Progenitor cell of endocrine pancreas (in vitro differentiated cells): ENCODE data around the gene TLE1. TPM values are rescaled to one million over a fixed set of nuclear protein-coding genes. Genes with fewer than 3 reads are reported as not detected.

Source experiments
- DNase-seq: peaks from one replicate; pipeline ENCODE4 v3.0.0; 2021; ENCODE audit warnings: low spot score; ENCODE audit not compliant: unreplicated experiment
- H3K27ac Mint-ChIP-seq: 2 replicates; pipeline ENCODE4 v1.8.0; 2021; ENCODE audit warnings: mild to moderate bottlenecking, moderate library complexity, mixed read lengths
- H3K27me3 Mint-ChIP-seq: 2 replicates; pipeline ENCODE4 v1.8.0; 2021; ENCODE audit warnings: mixed read lengths
- H3K36me3 Mint-ChIP-seq: 2 replicates; pipeline ENCODE4 v1.8.0; 2022; ENCODE audit warnings: mixed read lengths; ENCODE audit not compliant: insufficient read depth
- H3K4me1 Mint-ChIP-seq: 2 replicates; pipeline ENCODE4 v1.8.0; 2021; ENCODE audit warnings: low read depth, mixed read lengths
- H3K4me3 Mint-ChIP-seq: 2 replicates; pipeline ENCODE4 v1.8.0; 2021; ENCODE audit warnings: low read depth, mild to moderate bottlenecking, moderate library complexity, mixed read lengths
- H3K9me3 Mint-ChIP-seq: 2 replicates; pipeline ENCODE4 v1.8.0; 2021; ENCODE audit warnings: low read depth, mixed read lengths
- total RNA-seq: library from RNA; stranded (reverse); gene quantifications from 2 replicates; pipeline ENCODE4 v1.2.1, GENCODE V29; 2021
- TF ChIP-seq, protein P1 (sequence below): fragments of 200-600 bp; sonication (generic); IDR thresholded peaks from one replicate; pipeline ENCODE4 v1.5.0; 2021; ENCODE audit warnings: antibody characterized with exemption, mild to moderate bottlenecking; ENCODE audit not compliant: unreplicated experiment

Gene TLE1
- total RNA-seq, 1 donor from 2014 or later = 68.7 TPM

DNA sequence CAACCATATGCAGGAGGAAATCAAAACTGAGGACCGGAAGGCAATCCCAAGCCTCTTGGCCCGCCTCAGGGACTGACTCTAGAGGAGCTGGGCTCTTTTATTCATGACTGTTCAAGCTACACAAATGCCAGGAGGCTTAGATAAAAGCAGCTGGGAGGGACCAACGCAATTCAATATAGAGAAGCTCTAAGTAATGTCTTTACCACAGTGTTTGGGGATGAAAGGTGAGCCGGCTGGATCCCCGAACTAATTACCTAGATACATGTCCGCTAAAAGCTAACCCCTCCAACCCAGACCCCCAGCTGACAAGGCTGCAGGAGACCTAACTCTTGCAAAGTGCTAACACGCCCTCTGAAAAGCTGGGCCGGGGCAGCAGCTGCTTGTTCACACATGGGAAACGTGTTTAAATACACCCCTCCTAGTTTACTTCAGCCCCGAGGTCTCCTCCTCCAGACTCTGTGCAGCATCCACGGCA, 67.5 kb downstream of the TLE1 start:
- no peak for DNase-seq
- no peak overlapping the region for H3K4me3 Mint-ChIP-seq
- peaks cover 17% of the 10 kb centered on the region for H3K36me3 Mint-ChIP-seq
- H3K27me3 Mint-ChIP-seq = no peaks in the 10 kb centered on the region
- peak overlapping the region; percentile 42 for H3K27ac Mint-ChIP-seq
- TF ChIP-seq, protein P1, sequence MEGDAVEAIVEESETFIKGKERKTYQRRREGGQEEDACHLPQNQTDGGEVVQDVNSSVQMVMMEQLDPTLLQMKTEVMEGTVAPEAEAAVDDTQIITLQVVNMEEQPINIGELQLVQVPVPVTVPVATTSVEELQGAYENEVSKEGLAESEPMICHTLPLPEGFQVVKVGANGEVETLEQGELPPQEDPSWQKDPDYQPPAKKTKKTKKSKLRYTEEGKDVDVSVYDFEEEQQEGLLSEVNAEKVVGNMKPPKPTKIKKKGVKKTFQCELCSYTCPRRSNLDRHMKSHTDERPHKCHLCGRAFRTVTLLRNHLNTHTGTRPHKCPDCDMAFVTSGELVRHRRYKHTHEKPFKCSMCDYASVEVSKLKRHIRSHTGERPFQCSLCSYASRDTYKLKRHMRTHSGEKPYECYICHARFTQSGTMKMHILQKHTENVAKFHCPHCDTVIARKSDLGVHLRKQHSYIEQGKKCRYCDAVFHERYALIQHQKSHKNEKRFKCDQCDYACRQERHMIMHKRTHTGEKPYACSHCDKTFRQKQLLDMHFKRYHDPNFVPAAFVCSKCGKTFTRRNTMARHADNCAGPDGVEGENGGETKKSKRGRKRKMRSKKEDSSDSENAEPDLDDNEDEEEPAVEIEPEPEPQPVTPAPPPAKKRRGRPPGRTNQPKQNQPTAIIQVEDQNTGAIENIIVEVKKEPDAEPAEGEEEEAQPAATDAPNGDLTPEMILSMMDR = no peak
- H3K9me3 Mint-ChIP-seq = no peaks in the 10 kb centered on the region
- peaks cover 32% of the 10 kb centered on the region for H3K4me1 Mint-ChIP-seq

GRCh38 chr9:81621118-81621517, 68.2 kb downstream of the TLE1 start:
- Mint-ChIP-seq H3K27ac (peak overlapping the region; percentile 71), H3K36me3 (peaks cover 19% of the 10 kb centered on the region), H3K9me3 (no peaks in the 10 kb centered on the region), H3K4me3 (no peak overlapping the region), H3K4me1 (peaks cover 29% of the 10 kb centered on the region), H3K27me3 (no peaks in the 10 kb centered on the region)
- TF ChIP-seq, protein P1 = no peak
- no peak for DNase-seq

DNA sequence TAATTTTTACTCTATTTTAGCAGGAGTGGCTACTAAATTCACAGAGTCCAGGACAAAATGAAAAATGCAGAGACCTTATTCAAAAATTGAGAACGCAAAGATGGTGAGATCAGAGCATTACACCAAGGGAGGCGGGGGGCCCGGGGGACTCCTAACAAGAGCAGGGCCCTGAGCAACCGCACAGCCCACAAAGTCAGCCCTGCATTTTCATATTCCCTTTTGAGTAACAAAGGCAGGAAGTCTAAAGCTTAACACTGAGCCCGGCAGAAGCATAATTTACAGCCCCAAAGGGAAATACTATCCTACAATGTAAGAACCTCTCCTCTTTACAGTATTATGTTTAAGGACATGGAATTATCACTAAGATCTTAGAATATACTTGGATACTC, 69.4 kb downstream of the TLE1 start:
- Mint-ChIP-seq H3K9me3 (no peaks in the 10 kb centered on the region), H3K4me1 (peaks cover 28% of the 10 kb centered on the region), H3K4me3 (no peak overlapping the region), H3K27ac (no peak overlapping the region), H3K36me3 (peaks cover 26% of the 10 kb centered on the region), H3K27me3 (no peaks in the 10 kb centered on the region)
- TF ChIP-seq, protein P1 = no peak
- no peak for DNase-seq

GRCh38 chr9:81619353-81620001, 69.9 kb downstream of the TLE1 start:
- DNase-seq = no peak
- Mint-ChIP-seq H3K9me3 (no peaks in the 10 kb centered on the region), H3K27ac (no peak overlapping the region), H3K27me3 (no peaks in the 10 kb centered on the region), H3K4me1 (peaks cover 28% of the 10 kb centered on the region), H3K4me3 (no peak overlapping the region), H3K36me3 (peaks cover 28% of the 10 kb centered on the region)
- TF ChIP-seq, protein P1 = no peak

GRCh38 chr9:81618923-81619322, 70.4 kb downstream of the TLE1 start:
- Mint-ChIP-seq H3K4me3 (no peak overlapping the region), H3K27ac (no peak overlapping the region), H3K36me3 (peaks cover 32% of the 10 kb centered on the region), H3K27me3 (no peaks in the 10 kb centered on the region), H3K4me1 (peaks cover 24% of the 10 kb centered on the region), H3K9me3 (no peaks in the 10 kb centered on the region)
- TF ChIP-seq, protein P1 = no peak
- DNase-seq = no peak
